Effector memory CD4-positive, alpha-beta T cell (primary cell): ENCODE data around the gene BMP8B.

Source experiments
- DNase-seq, 3 donors: peaks; one replicate each; pipeline ENCODE4 v3.0.0-alpha.2; 2020
- H3K27ac ChIP-seq: 2 replicates; pipeline ENCODE4 v1.7.0; 2013; ENCODE audit warnings: mild to moderate bottlenecking, low read length, moderate library complexity; ENCODE audit not compliant: insufficient read depth, poor library complexity, severe bottlenecking
- H3K27me3 ChIP-seq: replicated peaks from 2 replicates; pipeline ENCODE4 v1.7.0; 2013; ENCODE audit warnings: mild to moderate bottlenecking, low read length; ENCODE audit not compliant: insufficient read depth, control insufficient read depth, poor library complexity, severe bottlenecking
- H3K36me3 ChIP-seq: 2 replicates; pipeline ENCODE4 v1.7.0; 2013; ENCODE audit warnings: mild to moderate bottlenecking, low read length, moderate library complexity; ENCODE audit not compliant: control insufficient read depth, insufficient read depth
- H3K4me1 ChIP-seq: 2 replicates; pipeline ENCODE4 v1.7.0; 2013; ENCODE audit warnings: low read length, mild to moderate bottlenecking; ENCODE audit not compliant: control insufficient read depth, insufficient read depth, poor library complexity, severe bottlenecking
- H3K4me3 ChIP-seq: 2 replicates; pipeline ENCODE4 v1.7.0; 2013; ENCODE audit warnings: low read length, low read depth, mild to moderate bottlenecking; ENCODE audit not compliant: insufficient read depth, poor library complexity, severe bottlenecking
- H3K9me3 ChIP-seq: 2 replicates; pipeline ENCODE4 v1.7.0; 2013; ENCODE audit warnings: mild to moderate bottlenecking, low read length, moderate library complexity; ENCODE audit not compliant: control insufficient read depth

BMP8B gene

DNA sequence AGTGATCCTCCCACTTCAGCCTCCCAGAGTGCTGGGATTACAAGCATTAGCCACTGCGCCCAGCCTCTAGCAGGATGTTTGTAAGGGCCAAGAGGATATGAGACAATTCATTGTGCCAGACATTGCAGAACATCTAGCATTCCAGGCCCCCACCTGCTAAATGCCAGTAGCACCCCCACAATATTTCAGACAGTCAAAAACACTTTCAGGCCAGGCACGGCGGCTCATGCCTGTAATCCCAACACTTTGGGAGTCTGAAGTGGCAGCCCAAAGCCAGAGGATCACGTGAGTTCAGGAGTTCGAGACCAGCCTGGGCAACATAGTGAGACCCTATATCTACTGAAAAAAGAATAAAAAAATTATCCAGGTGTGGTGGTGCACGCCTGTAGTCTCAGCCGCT is 37.1 kb downstream of the BMP8B start:
- H3K27me3 ChIP-seq, result no peaks in the 10 kb centered on the region
- H3K27ac ChIP-seq, result no peak overlapping the region
- no peaks in the 10 kb centered on the region for H3K4me1 ChIP-seq
- no peak for DNase-seq
- no peak overlapping the region for H3K4me3 ChIP-seq
- no peaks in the 10 kb centered on the region for H3K9me3 ChIP-seq
- peaks cover 88% of the 10 kb centered on the region for H3K36me3 ChIP-seq

DNA sequence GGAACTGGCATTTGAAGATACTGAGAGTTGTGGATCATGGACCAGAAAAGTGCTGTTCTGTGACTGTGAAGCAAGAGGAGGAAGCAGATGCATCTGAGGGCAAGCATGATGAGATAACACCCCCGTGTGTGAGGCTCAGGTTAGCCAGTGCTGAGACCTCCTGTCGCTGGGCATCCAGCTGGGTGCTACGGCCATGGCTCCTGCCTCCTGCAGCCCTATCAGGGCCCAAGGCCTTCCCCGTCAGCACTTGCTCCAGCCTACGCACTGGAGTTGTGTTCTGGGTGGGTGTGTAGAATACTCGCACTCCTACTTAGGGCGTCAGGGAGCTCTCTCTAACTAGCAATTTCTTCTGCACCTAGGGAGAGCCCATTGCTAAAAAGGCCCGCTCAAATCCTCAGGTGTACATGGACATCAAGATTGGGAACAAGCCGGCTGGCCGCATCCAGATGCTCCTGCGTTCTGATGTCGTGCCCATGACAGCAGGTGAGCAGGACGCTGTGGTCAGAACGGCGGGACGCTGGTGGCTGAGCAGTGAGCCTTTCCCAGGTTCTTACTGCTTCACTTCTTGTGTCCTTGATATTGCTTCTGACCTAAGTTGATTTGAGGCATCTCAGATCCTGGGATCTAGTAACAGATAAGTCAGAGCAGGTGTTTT is 43.5 kb downstream of the BMP8B start:
- no peak overlapping the region for H3K4me3 ChIP-seq
- H3K9me3 ChIP-seq, result no peaks in the 10 kb centered on the region
- H3K27ac ChIP-seq, result no peak overlapping the region
- peaks cover 92% of the 10 kb centered on the region for H3K36me3 ChIP-seq
- no peak for DNase-seq
- no peaks in the 10 kb centered on the region for H3K27me3 ChIP-seq
- H3K4me1 ChIP-seq, result no peaks in the 10 kb centered on the region

DNA sequence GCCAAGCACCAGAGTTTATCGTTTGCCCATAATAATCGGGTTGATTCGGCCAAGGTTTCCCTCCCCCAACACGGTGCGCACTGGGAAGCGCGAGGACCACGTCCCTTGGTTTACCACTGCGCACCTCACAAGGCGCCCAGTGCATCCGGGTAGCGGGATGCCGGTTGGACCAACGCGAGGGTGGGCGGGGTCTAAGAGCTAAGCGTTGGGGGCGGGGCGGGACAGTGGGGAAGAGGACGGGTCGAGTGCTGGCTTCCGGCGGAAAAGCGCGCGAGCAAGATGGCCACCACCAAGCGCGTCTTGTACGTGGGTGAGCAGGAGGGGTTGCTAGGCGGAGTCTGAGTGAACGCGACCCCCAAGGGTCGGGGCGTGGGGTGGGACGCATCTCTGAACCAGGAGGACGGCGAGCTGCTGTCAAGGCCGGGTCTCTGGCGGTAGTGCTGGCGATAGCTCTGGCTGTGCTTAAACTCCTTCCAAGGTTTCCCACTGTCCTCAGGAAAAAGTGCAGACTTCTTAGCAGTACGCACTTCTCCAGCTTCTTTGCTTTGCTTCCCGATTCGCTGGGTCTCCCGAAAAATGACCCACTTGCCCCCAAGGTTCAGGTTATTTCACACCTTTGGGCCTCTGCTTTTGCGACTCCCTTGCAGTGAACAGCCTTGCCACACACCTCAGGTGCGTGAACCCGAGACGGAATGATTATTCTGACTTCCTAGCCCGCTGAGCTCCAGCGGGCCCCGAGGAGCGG is 49.9 kb downstream of the BMP8B start, which contains the start of gene PPIE:
Gene PPIE (plus strand): TSS at position 261 of the 745 bp plus-strand sequence. CDS start 19 bp downstream, at position 280.
- Histone ChIP-seq H3K27ac (peak within 1 kb of the TSS; percentile 76), H3K4me3 (peak within 1 kb of the TSS; percentile 75), H3K27me3 (no peaks in the 10 kb centered on the region), H3K9me3 (no peaks in the 10 kb centered on the region), H3K36me3 (peaks cover 37% of the 10 kb centered on the region), H3K4me1 (peaks cover 8% of the 10 kb centered on the region)
- peak; percentile 77 to 83 (median 78) for DNase-seq

DNA sequence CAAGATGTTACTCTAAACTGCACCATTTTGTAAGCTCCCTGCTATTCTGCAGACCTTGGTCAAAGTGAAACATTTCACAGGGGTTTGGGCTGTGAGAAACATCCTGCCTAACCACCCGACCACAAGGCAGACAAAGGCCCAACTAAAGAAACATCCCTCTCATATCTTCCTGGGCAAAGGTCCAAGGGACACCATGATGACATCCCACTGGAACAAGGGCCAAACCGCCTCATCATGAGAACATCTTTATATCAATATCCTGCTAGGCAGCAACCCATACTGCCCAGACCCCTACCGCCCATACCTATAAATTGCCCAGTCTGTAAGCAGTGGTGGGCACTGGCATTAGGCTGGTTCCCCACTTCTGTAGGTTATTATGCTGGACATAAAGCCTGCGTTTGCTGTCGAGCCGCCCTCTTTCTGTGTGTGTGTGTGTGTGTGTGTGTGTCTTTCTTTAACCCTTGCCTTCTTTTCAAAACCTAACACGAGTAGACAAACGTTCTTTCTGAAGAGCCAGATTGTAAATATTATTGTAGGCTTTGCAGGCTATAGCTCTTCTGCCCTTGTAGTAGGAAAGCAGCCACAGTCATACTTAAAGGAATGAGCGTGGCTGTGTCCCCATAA is 51.0 kb downstream of the BMP8B start:
- H3K4me3 ChIP-seq, result no peak overlapping the region
- no peaks in the 10 kb centered on the region for H3K27me3 ChIP-seq
- no peak for DNase-seq
- H3K9me3 ChIP-seq, result no peaks in the 10 kb centered on the region
- peaks cover 8% of the 10 kb centered on the region for H3K4me1 ChIP-seq
- H3K36me3 ChIP-seq, result peaks cover 26% of the 10 kb centered on the region
- no peak overlapping the region for H3K27ac ChIP-seq

DNA sequence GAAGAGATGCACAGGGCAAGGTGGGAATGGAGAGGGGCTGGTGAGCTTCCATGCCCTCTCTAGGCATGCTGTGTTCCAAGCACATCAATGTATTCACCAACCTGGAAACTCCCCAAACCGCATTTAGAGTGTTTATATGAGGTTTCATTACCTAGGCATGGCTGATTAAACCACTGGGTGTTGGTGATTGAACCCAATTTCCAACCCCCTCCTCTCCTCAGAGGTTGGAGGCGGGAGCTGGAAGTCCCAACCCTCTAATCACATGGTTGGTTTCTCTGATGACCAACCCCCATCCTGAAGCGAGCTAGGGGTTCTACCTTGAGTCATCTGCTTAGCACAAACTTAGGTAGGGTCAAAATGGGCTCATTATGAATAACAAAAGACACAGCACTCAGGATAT is 52.9 kb downstream of the BMP8B start:
- no peaks in the 10 kb centered on the region for H3K27me3 ChIP-seq
- H3K9me3 ChIP-seq, result no peaks in the 10 kb centered on the region
- H3K4me1 ChIP-seq, result peaks cover 8% of the 10 kb centered on the region
- DNase-seq, result no peak
- no peak overlapping the region for H3K4me3 ChIP-seq
- no peak overlapping the region for H3K27ac ChIP-seq
- H3K36me3 ChIP-seq, result peaks cover 9% of the 10 kb centered on the region

DNA sequence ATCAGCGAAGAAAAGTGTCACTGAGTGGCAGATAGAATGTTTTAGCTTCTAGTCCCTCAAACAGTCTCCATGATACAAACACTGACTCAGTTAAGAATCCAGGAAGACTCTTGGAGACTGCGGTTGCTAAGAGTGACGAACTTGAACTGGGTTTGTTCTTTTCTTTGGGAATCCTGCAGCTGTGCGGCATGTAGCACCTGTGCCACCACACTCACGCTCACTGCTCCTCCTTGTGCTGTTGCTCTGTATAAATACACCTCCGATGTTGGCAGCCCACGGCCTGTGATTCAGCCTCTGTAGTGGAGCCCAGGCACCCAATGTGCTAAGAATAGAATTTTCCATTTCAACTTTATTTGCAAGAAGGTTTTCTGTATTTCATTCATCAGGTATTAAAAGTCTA is 55.5 kb downstream of the BMP8B start:
- Histone ChIP-seq H3K4me1 (no peaks in the 10 kb centered on the region), H3K4me3 (no peak overlapping the region), H3K27ac (no peak overlapping the region), H3K27me3 (peaks cover 3% of the 10 kb centered on the region), H3K36me3 (no peaks in the 10 kb centered on the region), H3K9me3 (no peaks in the 10 kb centered on the region)
- DNase-seq, result no peak

DNA sequence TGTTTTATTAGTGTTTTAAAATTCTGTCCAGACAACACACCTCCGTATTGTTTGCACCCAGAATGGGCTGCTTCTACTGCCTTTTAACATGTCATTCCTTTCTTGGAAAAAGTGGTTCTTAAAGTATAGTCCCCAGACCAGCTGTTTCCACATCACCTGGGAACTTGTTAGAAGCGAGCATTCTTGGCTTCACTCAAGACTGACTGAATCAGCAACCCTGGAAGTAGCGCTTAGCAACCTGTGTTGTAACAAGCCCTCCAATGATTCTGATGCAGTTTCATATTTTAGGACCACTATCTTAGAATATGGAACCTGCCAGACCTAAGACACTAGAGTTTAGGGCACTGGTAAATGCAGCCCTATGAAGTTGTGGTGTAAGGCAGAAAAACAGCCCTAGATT is 55.9 kb downstream of the BMP8B start:
- Histone ChIP-seq H3K4me3 (no peak overlapping the region), H3K36me3 (no peaks in the 10 kb centered on the region), H3K27me3 (peaks cover 7% of the 10 kb centered on the region), H3K4me1 (no peaks in the 10 kb centered on the region), H3K27ac (no peak overlapping the region), H3K9me3 (no peaks in the 10 kb centered on the region)
- DNase-seq, result no peak

DNA sequence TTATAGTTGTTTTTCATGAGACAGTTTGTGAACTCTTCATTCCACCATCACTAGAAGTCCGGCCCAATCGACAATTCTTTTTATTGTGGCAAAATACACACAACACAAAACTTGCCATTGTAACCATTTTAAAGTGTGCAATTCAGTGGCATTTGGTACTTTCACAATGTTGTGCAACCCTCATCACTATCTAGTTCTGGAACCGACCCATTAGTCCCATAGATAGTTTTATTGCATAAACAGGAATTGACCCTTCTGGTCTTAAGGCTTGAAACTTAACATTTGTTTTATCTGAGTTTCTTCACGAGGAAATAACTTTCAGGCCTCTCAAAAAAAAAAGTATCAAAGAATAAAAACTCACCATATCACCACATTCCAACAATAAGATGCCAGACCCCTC is 58.8 kb downstream of the BMP8B start:
- Histone ChIP-seq H3K9me3 (no peaks in the 10 kb centered on the region), H3K36me3 (no peaks in the 10 kb centered on the region), H3K4me3 (no peak overlapping the region), H3K27ac (no peak overlapping the region), H3K27me3 (peaks cover 13% of the 10 kb centered on the region), H3K4me1 (no peaks in the 10 kb centered on the region)
- DNase-seq, result no peak

DNA sequence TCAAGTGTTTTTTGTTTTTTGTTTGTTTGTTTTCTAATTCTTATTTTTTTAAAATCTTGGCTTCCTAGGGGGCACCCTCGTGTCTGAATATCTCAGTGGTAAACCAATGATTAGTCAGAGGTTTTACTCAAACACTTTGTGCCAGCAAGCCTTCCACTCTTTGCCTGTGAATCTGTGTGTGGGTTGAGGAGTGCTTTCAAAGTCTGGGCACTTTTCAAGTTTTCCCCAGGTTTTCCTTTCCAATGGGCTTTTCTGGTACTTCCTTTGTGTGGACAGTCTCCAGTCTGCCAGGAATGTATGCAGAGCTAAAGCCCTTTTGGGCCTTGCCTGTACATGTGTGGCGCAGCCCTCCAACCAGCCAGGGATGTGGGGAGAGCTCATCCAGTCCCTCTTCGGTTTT is 59.6 kb downstream of the BMP8B start:
- Histone ChIP-seq H3K27me3 (peaks cover 13% of the 10 kb centered on the region), H3K36me3 (no peaks in the 10 kb centered on the region), H3K4me1 (no peaks in the 10 kb centered on the region), H3K4me3 (no peak overlapping the region), H3K27ac (no peak overlapping the region), H3K9me3 (no peaks in the 10 kb centered on the region)
- DNase-seq, result no peak

DNA sequence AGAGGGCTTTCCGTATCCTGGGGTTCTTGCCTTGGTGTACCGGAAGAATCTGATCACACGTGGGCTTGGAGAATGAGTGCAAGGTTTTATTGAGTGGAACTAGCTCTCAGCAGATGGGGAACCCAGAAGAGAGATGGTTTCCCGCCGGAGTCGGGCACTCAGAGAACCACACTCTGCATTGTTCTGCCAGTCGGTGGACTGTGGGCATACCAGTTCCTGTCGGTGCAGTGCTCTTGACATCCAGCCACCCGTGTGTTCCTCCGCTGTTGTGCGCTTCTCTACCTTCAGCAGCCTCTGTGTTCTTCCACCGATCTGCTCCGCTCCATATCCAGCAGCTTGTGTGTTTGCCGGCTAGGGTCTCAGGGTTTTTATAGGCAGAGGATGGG is 60.7 kb downstream of the BMP8B start:
- Histone ChIP-seq H3K27me3 (peaks cover 13% of the 10 kb centered on the region), H3K4me1 (no peaks in the 10 kb centered on the region), H3K9me3 (no peaks in the 10 kb centered on the region), H3K4me3 (no peak overlapping the region), H3K27ac (no peak overlapping the region), H3K36me3 (no peaks in the 10 kb centered on the region)
- DNase-seq, result no peak
